Measurements from ENCODE around the gene CRELD2. TPM values are rescaled to one million over a fixed set of nuclear protein-coding genes. Genes with fewer than 3 reads are reported as not detected.

Gene CRELD2
- total and polyA plus RNA-seq, 2 of the 8 experiments (the other 6 are each of a cell fraction or from before 2014, with no cell fraction given), result 24.5 to 36.6 TPM

DNA sequence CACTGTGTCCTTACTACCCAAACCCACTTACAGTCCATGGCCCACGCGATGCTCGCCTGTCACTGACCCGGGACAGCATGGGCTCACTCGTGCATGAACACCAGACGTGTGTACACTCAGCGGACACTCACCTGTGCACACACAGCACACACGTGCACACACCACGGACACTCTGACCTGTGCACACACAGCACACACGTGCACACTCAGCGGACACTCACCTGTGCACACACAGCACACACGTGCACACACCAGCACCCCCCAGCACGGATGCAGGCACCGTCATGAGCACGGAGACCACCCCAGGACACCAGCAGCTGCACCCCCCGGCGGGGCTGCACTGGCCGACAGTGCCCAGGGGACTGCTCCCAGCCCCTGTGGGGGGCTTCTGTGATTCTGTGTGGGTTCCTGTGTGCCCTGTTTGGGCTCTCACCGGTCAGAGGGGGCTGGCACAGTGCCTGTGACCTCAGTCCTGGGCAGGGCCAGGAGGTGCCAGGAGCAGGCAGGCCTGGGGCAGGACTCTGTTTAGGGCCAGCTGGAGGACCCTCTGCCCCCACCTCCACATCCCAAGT is 20.2 kb downstream of the CRELD2 start:
- Histone ChIP-seq H3K4ac (replicated peaks; ENCODE audit: insufficient read length, low read depth, low read length) (peak overlapping the region; percentile 53), H3K27me3 (replicated peaks in 1 of 4; ENCODE audit: control insufficient read depth in 3 of 4, extremely low read depth in 1 of 4, insufficient read depth in 3 of 4, low read length in 3 of 4) (no peaks in the 10 kb centered on the region; a peak in 1 of 7 replicates), H3K27ac (ENCODE audit: low read depth, low read length) (no peak overlapping the region), H3K4me1 (replicated peaks in 1 of 4; ENCODE audit: control insufficient read depth in 3 of 4, insufficient read depth in 4 of 4, low read length in 3 of 4) (peaks cover 5 to 21% (median 11%) of the 10 kb centered on the region in 4 experiments), H4K8ac (ENCODE audit: extremely low read depth, insufficient read depth, low read length) (no peak overlapping the region; the same call in 1 of the 2 replicates), H2BK20ac (ENCODE audit: low read length) (no peak overlapping the region), H4K91ac (replicated peaks; ENCODE audit: insufficient read length, low read length) (peak overlapping the region; percentile 91), H3K23me2 (ENCODE audit: low read depth, low read length) (peaks cover 11% of the 10 kb centered on the region; the same call in 1 of the 2 replicates), H3K79me2 (ENCODE audit: control insufficient read depth in 1 of 2, insufficient read depth in 2 of 2, low read length in 2 of 2) (no peaks in the 10 kb centered on the region), H3K18ac (ENCODE audit: extremely low read depth, low read length) (peak overlapping the region; percentile 48; the same call in 1 of the 2 replicates), H3K23ac (ENCODE audit: insufficient read length) (peak overlapping the region; percentile 92), H3K56ac (replicated peaks; ENCODE audit: insufficient read length, low read depth, low read length) (no peak overlapping the region), H2AK5ac (ENCODE audit: low read depth, low read length) (0 out of 2 replicates have a peak overlapping the region, but pooled peaks have one; percentile 82), H3K4me2 (ENCODE audit: insufficient read depth in 1 of 2, low read depth in 2 of 2, low read length in 2 of 2) (no peak overlapping the region), H2BK120ac (replicated peaks; ENCODE audit: low read depth, low read length) (no peak overlapping the region), H3K14ac (ENCODE audit: insufficient read length) (no peak overlapping the region), H3K79me1 (ENCODE audit: low read depth, low read length) (no peaks in the 10 kb centered on the region), H4K5ac (ENCODE audit: insufficient read length, low read depth, low read length) (no peak overlapping the region), H3K36me3 (ENCODE audit: control insufficient read depth in 2 of 4, insufficient read depth in 4 of 4, low read length in 3 of 4) (no peaks in the 10 kb centered on the region), H2BK15ac (ENCODE audit: low read length) (no peak overlapping the region), H3K9me3 (ENCODE audit: insufficient read depth in 2 of 2, low read depth in 1 of 2, low read length in 1 of 2) (no peaks in the 10 kb centered on the region), H2AFZ (ENCODE audit: low read length) (no peak overlapping the region), H4K20me1 (replicated peaks in 1 of 2; ENCODE audit: control insufficient read depth in 1 of 2, insufficient read depth in 2 of 2, low read length in 2 of 2) (peaks cover 0 to 3% of the 10 kb centered on the region in 2 experiments), H2BK12ac (ENCODE audit: low read depth, low read length) (peak overlapping the region; percentile 87; the same call in 1 of the 2 replicates), H2BK5ac (ENCODE audit: low read depth, low read length) (peak overlapping the region; percentile 75), H3K9ac (replicated peaks in 1 of 4; ENCODE audit: extremely low read depth in 1 of 4, low read depth in 3 of 4, low read length in 3 of 4) (no peak overlapping the region), H3K4me3 (ENCODE audit: extremely low read depth in 1 of 4, insufficient read depth in 2 of 4, low read depth in 3 of 4, low read length in 4 of 4) (no peak overlapping the region)
- TF ChIP-seq SUZ12 (IDR thresholded peaks at IDR 0.05; ENCODE audit: low read length), result no peak
- DNase-seq (ENCODE audit: low read depth in 1 of 2, low spot score in 2 of 2) (no peak), FAIRE-seq (no peak)
- CTCF ChIA-PET (ENCODE audit: partially characterized antibody), result interaction anchor here (0.8 to 2.1 kb wide), 5 partner anchors 17 to 121 kb away, joined by 3 to 6 read pairs (median 3); no protein-coding TSS in a partner anchor
- 94% methylated on average over 19 of the region's 19 CpGs; no CpG with 5 or more reads in 1 of the 2 experiments for WGBS, 2 experiments (ENCODE audit: extremely low coverage in 1 of 2, insufficient coverage in 1 of 2, insufficient read length in 1 of 2, insufficient replicate concordance in 2 of 2, low coverage in 1 of 2, low lambda C conversion rate in 2 of 2, missing lambda C conversion rate in 1 of 2)
- POLR2A ChIA-PET (ENCODE audit: partially characterized antibody), result interaction anchor here (1.3 kb wide), 2 partner anchors 13 to 15 kb away, joined by 3 read pairs; no protein-coding TSS in a partner anchor
